Measurements from ENCODE around the gene EML6. TPM values are rescaled to one million over a fixed set of nuclear protein-coding genes. Genes with fewer than 3 reads are reported as not detected.

Gene EML6
- total and polyA plus RNA-seq, 2 of the 13 experiments (the other 11 are each of a cell fraction or from before 2014, with no cell fraction given), result 17.2 to 32.4 TPM

DNA sequence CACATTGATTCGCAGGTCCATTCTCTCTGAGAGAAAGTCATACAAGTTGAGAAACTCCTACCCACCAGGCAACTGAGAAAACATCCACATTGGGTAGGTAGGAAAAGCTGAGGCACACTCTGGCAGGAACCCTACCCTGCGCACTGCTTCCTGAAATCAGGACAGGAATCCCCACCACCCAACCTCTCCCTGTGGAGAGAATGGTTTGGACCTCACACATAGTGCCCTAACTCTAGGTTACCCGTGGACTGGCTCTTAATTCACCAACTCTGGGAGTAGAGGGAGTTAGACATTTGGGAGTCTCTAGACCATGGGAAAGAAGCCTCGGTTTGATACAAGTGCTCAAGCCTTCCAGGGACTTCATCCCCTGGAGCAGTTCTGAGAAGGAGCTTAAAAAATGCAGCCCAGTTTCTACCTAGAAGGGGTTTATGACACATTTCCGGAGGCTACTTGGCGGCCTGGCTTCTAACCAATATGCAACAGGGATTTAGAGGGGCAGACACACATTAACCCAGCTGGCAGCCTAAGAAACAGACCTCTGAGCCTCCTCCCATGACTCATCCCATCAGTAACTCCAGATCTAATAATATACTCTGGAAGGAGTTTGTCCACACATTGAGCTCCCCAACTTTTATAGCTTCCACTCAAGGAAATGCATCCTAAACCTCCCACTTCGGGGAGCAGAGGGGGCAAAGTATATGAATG is 136.7 kb downstream of the EML6 start:
- no peak for FAIRE-seq
- intact Hi-C loops (cut with micrococcal nuclease; ENCODE audit: unreplicated experiment), result no loop called here
- Histone ChIP-seq H3K4me1 (ENCODE audit: insufficient read depth, low read length) (peaks cover 37% of the 10 kb centered on the region), H3K4me3 (replicated peaks in 1 of 3; ENCODE audit: insufficient read depth in 1 of 3, low read depth in 2 of 3, low read length in 3 of 3) (no peak overlapping the region), H3K79me2 (ENCODE audit: insufficient read depth, low read length) (no peaks in the 10 kb centered on the region), H2AFZ (ENCODE audit: low read length) (no peak overlapping the region), H3K9ac (ENCODE audit: insufficient read depth, low read depth, low read length) (no peak overlapping the region), H3K36me3 (replicated peaks in 1 of 2; ENCODE audit: control insufficient read depth in 1 of 2, insufficient read depth in 2 of 2, low read length in 2 of 2) (no peaks in the 10 kb centered on the region), H4K20me1 (ENCODE audit: insufficient read depth, low read length) (no peaks in the 10 kb centered on the region), H3K27me3 (ENCODE audit: control insufficient read depth in 1 of 2, insufficient read depth in 2 of 2, low read length in 2 of 2) (no peaks in the 10 kb centered on the region), H3K27ac (ENCODE audit: extremely low read length, insufficient read depth, low read length) (no peak overlapping the region), H3K4me2 (ENCODE audit: low read depth, low read length) (no peak overlapping the region), H3K9me3 (ENCODE audit: low read length) (no peaks in the 10 kb centered on the region)
- BruUV-seq (replicated peaks), result no TSS peak
- POLR2A ChIA-PET, result no interaction called here
- DNase-seq (ENCODE audit: low spot score), result no peak
- 93% methylated on average over 7 of the region's 7 CpGs for WGBS (ENCODE audit: low lambda C conversion rate)
- CTCF ChIA-PET (ENCODE audit: low intra/inter-chr PET ratio, low total read pairs), result no interaction called here
- in situ Hi-C loops (cut with HindIII; ENCODE audit: extremely low pct_ligation_motif_present, low pct_unique_long_range_greater_than_20kb), result no loop called here
- no peak for ATAC-seq
- TF ChIP-seq RORA (CRISPR knock-in tag; IDR thresholded peaks at IDR 0.05) (no peak), ZNF484 (CRISPR knock-in tag; IDR thresholded peaks at IDR 0.05; ENCODE audit: borderline replicate concordance, low read depth) (no peak), PTBP1 (IDR thresholded peaks at IDR 0.05; ENCODE audit: low read depth, low read length, poor library complexity, severe bottlenecking) (no peak), ZNF101 (CRISPR knock-in tag; IDR thresholded peaks at IDR 0.05; ENCODE audit: borderline replicate concordance, low read depth) (no peak), CC2D1A (CRISPR knock-in tag; IDR thresholded peaks at IDR 0.05) (no peak), KLF6 (CRISPR knock-in tag; IDR thresholded peaks at IDR 0.05) (no peak), KDM2A (CRISPR knock-in tag; IDR thresholded peaks at IDR 0.05; ENCODE audit: borderline replicate concordance, low read depth) (no peak), EEA1 (CRISPR knock-in tag; IDR thresholded peaks at IDR 0.05; ENCODE audit: borderline replicate concordance) (no peak), ARHGAP35 (CRISPR knock-in tag; IDR thresholded peaks at IDR 0.05; ENCODE audit: borderline replicate concordance) (no peak), FLYWCH1 (CRISPR knock-in tag; IDR thresholded peaks at IDR 0.05) (no peak)
- TF ChIP-seq, protein P1, sequence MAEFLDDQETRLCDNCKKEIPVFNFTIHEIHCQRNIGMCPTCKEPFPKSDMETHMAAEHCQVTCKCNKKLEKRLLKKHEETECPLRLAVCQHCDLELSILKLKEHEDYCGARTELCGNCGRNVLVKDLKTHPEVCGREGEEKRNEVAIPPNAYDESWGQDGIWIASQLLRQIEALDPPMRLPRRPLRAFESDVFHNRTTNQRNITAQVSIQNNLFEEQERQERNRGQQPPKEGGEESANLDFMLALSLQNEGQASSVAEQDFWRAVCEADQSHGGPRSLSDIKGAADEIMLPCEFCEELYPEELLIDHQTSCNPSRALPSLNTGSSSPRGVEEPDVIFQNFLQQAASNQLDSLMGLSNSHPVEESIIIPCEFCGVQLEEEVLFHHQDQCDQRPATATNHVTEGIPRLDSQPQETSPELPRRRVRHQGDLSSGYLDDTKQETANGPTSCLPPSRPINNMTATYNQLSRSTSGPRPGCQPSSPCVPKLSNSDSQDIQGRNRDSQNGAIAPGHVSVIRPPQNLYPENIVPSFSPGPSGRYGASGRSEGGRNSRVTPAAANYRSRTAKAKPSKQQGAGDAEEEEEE (CRISPR knock-in tag; IDR thresholded peaks at IDR 0.05; ENCODE audit: borderline replicate concordance), result no peak
- TF ChIP-seq, protein P2, sequence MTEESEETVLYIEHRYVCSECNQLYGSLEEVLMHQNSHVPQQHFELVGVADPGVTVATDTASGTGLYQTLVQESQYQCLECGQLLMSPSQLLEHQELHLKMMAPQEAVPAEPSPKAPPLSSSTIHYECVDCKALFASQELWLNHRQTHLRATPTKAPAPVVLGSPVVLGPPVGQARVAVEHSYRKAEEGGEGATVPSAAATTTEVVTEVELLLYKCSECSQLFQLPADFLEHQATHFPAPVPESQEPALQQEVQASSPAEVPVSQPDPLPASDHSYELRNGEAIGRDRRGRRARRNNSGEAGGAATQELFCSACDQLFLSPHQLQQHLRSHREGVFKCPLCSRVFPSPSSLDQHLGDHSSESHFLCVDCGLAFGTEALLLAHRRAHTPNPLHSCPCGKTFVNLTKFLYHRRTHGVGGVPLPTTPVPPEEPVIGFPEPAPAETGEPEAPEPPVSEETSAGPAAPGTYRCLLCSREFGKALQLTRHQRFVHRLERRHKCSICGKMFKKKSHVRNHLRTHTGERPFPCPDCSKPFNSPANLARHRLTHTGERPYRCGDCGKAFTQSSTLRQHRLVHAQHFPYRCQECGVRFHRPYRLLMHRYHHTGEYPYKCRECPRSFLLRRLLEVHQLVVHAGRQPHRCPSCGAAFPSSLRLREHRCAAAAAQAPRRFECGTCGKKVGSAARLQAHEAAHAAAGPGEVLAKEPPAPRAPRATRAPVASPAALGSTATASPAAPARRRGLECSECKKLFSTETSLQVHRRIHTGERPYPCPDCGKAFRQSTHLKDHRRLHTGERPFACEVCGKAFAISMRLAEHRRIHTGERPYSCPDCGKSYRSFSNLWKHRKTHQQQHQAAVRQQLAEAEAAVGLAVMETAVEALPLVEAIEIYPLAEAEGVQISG (CRISPR knock-in tag; IDR thresholded peaks at IDR 0.05), result no peak
- TF ChIP-seq, protein P3, sequence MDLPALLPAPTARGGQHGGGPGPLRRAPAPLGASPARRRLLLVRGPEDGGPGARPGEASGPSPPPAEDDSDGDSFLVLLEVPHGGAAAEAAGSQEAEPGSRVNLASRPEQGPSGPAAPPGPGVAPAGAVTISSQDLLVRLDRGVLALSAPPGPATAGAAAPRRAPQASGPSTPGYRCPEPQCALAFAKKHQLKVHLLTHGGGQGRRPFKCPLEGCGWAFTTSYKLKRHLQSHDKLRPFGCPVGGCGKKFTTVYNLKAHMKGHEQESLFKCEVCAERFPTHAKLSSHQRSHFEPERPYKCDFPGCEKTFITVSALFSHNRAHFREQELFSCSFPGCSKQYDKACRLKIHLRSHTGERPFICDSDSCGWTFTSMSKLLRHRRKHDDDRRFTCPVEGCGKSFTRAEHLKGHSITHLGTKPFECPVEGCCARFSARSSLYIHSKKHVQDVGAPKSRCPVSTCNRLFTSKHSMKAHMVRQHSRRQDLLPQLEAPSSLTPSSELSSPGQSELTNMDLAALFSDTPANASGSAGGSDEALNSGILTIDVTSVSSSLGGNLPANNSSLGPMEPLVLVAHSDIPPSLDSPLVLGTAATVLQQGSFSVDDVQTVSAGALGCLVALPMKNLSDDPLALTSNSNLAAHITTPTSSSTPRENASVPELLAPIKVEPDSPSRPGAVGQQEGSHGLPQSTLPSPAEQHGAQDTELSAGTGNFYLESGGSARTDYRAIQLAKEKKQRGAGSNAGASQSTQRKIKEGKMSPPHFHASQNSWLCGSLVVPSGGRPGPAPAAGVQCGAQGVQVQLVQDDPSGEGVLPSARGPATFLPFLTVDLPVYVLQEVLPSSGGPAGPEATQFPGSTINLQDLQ (CRISPR knock-in tag; IDR thresholded peaks at IDR 0.05), result no peak
- TF ChIP-seq, protein P4, sequence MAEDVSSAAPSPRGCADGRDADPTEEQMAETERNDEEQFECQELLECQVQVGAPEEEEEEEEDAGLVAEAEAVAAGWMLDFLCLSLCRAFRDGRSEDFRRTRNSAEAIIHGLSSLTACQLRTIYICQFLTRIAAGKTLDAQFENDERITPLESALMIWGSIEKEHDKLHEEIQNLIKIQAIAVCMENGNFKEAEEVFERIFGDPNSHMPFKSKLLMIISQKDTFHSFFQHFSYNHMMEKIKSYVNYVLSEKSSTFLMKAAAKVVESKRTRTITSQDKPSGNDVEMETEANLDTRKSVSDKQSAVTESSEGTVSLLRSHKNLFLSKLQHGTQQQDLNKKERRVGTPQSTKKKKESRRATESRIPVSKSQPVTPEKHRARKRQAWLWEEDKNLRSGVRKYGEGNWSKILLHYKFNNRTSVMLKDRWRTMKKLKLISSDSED (CRISPR knock-in tag; IDR thresholded peaks at IDR 0.05), result no peak
